GM12873 (cell line): ENCODE data around the gene PRKAR2B.

Experiments
- TF ChIP-seq, protein P1 (sequence below): IDR thresholded peaks from 2 replicates; pipeline ENCODE4 v1.5.1; 2012; ENCODE audit warnings: low read depth, mild to moderate bottlenecking, moderate library complexity, low read length, control low read depth; ENCODE audit not compliant: insufficient read depth; ENCODE audit errors: missing control alignments

The PRKAR2B gene

DNA sequence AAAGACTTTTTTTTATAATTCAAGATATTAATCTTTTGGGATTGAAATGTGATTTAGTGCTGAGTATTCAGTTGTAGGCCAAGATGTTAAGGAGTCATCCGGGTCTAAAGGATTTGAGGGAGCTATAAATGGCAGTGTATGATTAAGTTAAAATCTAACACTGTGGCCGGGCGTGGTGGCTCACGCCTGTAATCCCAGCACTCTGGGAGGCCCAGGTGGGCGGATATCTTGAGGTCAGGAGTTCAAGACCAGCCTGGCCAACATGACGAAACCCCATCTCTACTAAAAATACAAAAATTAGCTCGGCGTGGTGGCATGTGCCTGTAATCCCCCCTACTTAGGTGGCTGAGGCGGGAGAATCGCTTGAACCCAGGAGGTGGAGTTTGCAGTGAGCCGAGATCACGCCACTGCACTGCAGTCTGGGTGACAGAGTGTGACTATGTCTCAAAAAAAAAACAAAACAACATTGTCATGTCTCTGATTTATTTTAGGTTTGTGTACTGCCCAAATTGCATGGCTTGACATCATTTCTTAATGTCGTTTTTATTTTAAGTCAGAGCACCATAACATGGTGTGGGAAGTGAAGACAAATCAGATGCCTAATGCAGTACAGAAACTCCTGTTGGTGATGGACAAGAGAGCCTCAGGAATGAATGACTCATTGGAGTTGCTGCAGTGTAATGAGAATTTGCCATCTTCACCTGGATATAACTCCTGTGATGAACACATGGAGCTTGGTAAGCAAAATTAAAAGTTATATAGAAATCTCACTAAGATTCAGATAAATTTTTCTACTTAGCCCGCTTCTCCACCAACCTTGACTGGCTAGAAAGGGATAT lies 135.0 kb downstream of the PRKAR2B start:
- TF ChIP-seq, protein P1, sequence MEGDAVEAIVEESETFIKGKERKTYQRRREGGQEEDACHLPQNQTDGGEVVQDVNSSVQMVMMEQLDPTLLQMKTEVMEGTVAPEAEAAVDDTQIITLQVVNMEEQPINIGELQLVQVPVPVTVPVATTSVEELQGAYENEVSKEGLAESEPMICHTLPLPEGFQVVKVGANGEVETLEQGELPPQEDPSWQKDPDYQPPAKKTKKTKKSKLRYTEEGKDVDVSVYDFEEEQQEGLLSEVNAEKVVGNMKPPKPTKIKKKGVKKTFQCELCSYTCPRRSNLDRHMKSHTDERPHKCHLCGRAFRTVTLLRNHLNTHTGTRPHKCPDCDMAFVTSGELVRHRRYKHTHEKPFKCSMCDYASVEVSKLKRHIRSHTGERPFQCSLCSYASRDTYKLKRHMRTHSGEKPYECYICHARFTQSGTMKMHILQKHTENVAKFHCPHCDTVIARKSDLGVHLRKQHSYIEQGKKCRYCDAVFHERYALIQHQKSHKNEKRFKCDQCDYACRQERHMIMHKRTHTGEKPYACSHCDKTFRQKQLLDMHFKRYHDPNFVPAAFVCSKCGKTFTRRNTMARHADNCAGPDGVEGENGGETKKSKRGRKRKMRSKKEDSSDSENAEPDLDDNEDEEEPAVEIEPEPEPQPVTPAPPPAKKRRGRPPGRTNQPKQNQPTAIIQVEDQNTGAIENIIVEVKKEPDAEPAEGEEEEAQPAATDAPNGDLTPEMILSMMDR: no peak

GRCh38 chr7:107180378-107180777 lies 135.9 kb downstream of the PRKAR2B start:
- TF ChIP-seq, protein P1: no peak

- TF ChIP-seq, protein P1: no peak
These were observed 136.7 kb downstream of the PRKAR2B start for GRCh38 chr7:107181172-107181571.

DNA sequence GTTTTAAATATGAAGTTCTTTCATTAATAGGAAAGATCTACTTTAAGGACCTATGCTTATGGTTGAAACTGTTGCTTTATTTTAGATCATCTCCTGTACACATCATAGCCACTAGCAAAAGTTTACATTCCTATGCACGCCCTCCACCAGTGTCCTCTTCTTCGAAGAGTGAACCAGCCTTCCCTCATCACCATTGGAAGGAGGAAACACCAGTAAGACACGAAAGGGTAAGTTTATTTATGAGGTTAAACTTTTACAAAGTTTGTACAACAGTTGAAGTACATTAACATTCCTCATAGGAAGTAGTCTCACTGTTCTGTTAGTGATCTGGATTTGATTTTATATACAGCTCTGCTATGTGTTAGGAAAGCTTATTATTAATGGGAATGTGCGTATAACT lies 141.2 kb downstream of the PRKAR2B start:
- TF ChIP-seq, protein P1: no peak

- TF ChIP-seq, protein P1: no peak
These were observed 141.7 kb downstream of the PRKAR2B start for GRCh38 chr7:107186240-107186639.

DNA sequence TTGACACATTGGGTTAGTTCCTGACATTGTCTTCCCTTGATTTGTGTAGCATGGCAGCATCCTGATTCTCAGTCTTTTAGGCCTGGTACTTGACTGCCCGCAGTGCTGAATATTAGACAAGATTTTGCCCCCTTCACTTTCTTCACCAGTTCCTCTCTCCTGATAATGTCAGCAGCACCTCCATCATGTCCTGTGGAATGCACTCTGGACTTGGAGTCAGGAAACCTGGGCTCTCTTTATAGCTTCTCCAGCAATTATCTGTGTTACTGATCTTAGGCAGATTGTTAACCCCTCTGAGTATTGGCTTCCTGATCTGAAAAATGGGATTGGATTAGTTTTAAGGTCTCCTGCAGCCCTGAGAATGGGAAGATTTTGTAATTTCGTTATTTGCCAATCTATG lies 143.3 kb downstream of the PRKAR2B start:
- TF ChIP-seq, protein P1: no peak

DNA sequence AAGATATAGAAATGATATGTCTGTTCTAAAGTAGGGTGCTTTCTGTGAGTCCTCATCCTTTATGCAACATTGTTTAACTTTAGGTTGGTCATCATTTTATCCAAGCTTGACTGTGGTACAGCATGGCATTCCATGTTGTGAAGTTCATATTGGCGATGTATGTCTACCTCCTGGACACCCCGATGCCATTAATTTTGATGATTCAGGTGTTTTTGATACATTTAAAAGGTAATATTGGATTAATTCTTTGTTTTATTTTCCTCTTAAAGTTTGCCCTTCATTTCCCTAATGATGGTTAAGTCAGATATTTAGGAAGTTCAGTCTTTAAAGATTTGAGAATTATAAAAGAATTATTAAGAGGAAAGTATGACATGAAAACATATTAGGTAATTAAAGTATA lies 145.6 kb downstream of the PRKAR2B start:
- TF ChIP-seq, protein P1: no peak
